Left cardiac atrium (tissue), 4 donors: Measurements from ENCODE around the gene SLC2A5. TPM values are rescaled to one million over a fixed set of nuclear protein-coding genes. Genes with fewer than 3 reads are reported as not detected.
"Not testable (repeated sequence)": the region's sequence is repeated elsewhere in the genome, so short reads cannot be mapped to it uniquely, and the experiment has no call there.

ENCODE experiments used
- ATAC-seq, 2 donors: fragments of 200-7000 bp; cut with Tn5 transposase; one replicate each; pipeline ENCODE4 v1.9.1; 2020; ENCODE audit warnings: mild to moderate bottlenecking in 2 of 2, moderate library complexity in 2 of 2
- DNase-seq: peaks from one replicate; pipeline ENCODE4 v3.0.0-alpha.2; 2020
- intact Hi-C, 2 donors: fragments of 100-400 bp; cut with DNase I; formaldehyde crosslinking; loops; one replicate each; pipeline versions ENCODE4 v1.14.1 to v1.15.1; 2022 to 2023
- total RNA-seq, 2 donors: library from RNA; stranded (reverse); fragmentation: NEBNext Ultra II Directional; extraction: Animal tissue kit (Norgen Biotek cat#: 25700); gene quantifications; one replicate each; pipeline ENCODE4 v1.2.1, GENCODE V29; 2021
- donor health status: DM: no; HTN: yes; CAD: no.
- donor health status: DM: no; HTN: yes; CAD: no; lungs with severe emphysema.
- donor health status: DM: yes; HTN: yes; CAD: no.
- donor health status: Dilated cardiomyopathy.

The SLC2A5 gene
- total RNA-seq, 2 donors from 2014 or later: 2.0 to 3.8 TPM

DNA sequence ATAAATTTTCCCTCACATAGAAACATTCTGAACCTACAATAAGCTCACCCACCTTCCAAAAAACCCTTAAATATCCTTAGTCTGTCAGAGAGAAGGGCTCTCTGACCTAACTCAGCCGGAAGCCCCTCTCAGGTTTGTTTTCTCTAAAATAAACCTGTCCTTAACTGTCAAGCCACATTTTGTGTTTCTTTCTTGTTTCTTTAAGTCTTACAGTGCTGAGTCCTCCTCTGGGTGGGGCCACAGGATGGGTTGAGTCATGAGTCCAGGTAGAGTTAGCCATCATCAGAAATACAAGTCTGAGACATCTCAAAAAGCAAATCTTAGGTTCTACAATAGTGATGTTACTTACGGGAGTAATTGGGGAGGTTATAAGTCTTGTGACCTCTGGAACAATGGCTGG lies 26.4 kb upstream of the SLC2A5 start:
- ATAC-seq (no peak), DNase-seq (no peak)
- intact Hi-C loops: loop anchor here in 1 of 2 donors (10.0 kb wide), 1 partner anchor 171 kb away; no protein-coding TSS in a partner anchor

DNA sequence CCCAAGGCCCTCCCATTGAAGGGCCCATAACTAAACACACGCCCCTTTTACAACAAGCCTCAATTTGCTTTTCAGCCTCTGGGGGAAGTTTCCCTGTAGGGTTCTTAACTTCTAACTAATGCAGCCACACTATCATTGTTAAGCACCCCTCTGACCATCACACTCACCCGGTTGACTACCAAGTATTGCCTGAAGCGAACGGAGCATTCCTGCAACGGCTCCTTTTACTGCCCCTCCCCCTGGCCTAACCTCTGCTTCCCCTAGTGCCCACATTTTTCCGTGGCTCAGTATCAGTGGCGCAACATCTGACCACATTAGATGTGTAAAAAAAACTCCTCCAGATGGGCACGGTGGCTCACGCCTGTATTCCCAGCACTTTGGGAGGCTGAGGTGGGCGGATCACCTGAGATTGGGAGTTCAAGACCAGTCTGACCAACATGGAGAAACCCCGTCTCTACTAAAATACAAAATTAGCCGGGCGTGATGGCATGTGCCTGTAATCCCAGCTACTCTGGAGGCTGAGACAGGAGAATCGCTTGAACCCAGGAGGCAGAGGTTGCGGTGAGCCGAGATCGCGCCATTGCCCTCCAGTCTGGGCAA lies 24.7 kb upstream of the SLC2A5 start:
- not testable (repeated sequence) for ATAC-seq, DNase-seq

DNA sequence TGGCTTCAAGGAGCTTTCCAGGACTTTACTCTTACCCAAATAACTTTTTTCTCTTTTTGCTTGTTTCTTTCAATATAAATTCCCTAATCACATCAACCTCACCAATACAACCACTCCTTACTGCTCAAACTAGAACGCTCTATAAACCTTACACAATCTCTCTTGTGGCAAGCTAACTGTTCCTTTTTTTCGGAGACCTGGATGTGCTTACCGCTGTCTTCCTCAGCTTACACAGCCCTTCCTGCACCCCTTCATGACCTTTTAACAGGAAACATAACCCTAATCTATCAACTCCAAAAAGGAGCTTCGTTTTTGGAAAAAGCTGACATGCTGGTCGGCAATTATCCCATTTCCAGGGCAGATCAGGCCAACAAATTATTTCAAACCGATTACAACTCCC lies 24.1 kb upstream of the SLC2A5 start:
- intact Hi-C loops: loop anchor here in 1 of 2 donors (10.0 kb wide), 1 partner anchor 169 kb away; no protein-coding TSS in a partner anchor
- DNase-seq (no peak), ATAC-seq (no peak)

More for the DNA sequence above, 24.7 kb upstream of the SLC2A5 start:
- intact Hi-C loops: loop anchor here in 1 of 2 donors (10.0 kb wide), 1 partner anchor 169 kb away; no protein-coding TSS in a partner anchor

DNA sequence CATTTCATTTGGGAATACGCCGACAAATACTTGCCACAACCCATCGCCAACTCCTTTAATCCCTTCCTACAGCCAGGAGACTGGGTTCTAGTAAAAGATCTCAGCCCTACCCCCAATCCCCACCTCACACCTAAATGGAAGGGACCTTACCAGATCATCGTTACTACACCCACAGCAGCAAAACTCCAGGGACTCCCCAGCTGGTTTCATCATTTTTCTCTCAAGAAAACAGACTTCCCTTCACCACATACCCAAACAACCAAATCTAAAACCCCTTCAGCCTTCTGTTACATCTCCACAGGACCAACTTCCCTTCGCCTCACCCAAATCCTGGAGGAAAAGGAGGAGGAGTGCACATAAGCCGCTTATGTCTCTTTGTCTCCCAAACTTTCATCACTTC lies 23.7 kb upstream of the SLC2A5 start:
- intact Hi-C loops: loop anchor here in 1 of 2 donors (10.0 kb wide), 1 partner anchor 168 kb away; no protein-coding TSS in a partner anchor
- DNase-seq (no peak), ATAC-seq (no peak)

DNA sequence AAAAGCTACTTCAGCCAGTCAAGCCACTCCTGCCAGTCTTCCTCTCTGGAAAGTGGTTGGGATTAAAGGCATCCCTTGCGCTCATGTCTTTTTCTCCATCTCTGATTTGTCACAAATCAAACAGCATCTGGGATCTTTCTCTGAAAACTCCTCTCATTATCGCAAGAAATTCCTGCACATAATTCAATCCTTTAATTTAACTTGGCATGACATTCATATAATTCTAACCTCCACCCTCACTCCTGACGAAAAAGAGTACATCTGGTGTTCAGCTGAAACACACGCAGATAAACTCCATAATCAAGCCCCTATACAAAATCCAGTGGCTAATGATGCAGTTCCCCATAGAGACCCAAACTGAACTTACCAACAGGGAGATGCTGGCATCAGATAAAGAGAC lies 19.4 kb upstream of the SLC2A5 start:
- intact Hi-C loops: no loop called here
- no peak for DNase-seq
- no peak for ATAC-seq

DNA sequence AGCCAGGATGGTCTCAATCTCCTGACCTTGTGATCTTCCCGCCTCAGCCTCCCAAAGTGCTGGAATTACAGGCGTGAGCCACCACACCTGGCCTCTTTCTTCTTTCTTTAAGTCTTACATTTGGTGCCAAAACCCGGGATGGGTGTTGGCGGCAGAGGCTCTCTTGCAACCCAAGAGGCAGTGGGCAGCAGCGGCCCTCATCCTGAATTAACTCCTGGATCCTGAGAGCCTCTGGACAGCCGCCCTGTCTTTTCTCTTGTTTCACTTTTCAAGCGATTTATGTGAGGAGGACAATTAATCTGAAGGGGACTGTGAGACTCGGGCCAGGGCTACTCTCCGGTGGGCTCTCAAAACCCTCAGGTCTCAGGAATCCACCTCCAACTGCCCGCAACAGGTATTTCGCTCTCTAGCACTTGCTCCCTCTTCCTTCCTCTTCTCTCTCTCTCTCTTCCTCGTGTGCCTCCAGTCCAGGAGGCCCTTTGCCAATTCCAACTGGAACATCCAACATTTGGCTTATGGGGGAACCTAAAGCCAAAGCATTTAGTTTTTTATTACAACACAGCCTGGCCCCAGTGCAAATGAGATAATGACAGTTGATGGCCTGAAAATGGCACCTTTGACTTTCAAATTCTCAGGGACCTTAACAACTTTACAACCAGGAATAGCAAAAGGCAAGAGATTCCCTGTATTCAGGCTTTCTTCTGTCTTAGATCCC lies 18.1 kb upstream of the SLC2A5 start:
- intact Hi-C loops: no loop called here
- ATAC-seq (no peak), DNase-seq (no peak)

DNA sequence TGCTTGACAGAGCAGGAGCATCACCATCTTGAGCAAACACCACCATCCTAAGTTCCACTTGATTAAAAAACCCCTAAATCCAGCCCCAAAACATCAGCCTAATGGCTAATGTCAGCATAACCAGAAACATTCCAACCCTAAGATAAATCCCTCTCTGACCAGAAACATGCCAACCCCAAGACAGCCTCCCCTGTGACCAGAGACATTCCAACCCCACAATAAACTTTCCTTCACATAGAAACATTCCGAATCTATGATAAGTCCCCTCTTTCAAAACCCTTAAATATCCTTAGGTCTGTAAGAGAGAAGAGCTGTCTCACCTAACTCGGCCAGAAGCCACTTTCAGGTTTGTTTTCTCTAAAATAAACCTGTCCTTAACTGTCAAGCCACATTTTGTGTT lies 17.4 kb upstream of the SLC2A5 start:
- DNase-seq: no peak
- intact Hi-C loops: no loop called here
- no peak for ATAC-seq

DNA sequence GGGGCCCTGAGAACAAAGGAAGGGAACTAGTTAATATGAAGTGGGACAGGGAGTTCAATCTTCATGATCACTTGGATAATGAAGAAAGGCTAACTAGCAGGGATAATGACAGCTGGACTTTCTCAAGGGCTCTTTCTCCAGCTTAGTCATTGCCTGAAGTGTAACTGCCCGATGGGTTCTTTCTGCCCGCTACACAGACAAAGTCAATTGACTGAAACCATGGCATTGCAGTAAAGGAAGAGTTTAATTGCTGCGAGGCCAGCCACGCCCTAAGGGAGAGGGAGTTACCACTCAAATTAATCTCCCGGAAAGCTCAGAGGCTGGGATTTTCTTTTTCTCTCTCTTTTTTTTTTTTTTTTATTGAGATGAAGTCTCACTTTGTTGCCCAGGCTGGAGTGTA lies 16.6 kb upstream of the SLC2A5 start:
- peak in 1 of 2 donors; percentile 41 for ATAC-seq
- intact Hi-C loops: no loop called here

DNA sequence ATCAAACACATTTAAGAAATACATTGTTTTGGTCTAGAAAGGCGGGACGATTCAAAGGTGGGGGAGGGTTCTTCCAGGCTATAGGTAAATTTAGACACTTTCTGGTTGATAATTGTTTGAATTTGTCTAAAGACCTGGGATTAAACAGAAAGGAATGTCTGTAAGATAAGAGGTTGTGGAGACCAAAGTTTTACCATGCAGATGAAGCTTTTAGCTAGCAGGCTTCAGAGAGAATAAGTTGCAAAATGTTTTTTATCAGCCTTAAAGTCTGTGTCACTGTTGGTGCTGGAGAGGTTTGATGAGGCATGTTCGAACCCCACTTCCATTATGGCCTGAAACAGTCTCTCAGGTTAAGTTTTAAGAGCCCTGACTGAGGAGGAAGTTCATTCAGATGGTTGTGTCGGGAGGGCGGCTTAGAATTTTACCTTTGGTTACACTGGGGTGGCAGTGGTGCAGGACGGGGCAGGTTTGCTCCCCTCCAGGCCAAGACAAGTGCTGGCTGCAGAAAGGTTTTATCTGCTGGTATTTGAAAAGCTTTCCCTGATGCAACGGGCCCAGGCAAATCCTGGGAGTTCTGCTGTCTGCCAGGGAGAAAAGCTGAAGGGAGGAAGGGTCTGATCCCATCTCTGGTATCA lies 16.0 kb upstream of the SLC2A5 start:
- intact Hi-C loops: no loop called here
- DNase-seq (no peak), ATAC-seq (peak in 1 of 2 donors; percentile 39)

More for the DNA sequence above, 16.6 kb upstream of the SLC2A5 start:
- no peak for DNase-seq

DNA sequence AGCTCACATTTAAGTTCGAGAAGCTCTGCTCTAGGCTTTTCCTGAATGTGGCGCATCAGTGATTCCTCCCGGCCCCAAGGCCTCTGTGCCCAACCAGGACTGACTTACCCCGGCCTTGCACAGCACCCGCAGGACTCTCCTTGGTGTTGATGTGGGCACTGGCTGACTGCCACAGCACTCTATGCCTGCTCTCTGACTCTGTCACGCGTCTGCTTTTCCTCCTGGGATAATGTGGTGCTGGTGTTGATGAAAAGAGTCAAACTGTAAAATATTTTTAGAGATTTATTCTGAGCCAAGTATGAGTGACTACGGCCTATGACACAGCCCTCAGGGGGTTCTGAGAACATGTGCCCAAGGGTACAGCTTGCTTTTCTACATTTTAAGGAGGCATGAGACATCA lies 15.5 kb upstream of the SLC2A5 start:
- intact Hi-C loops: no loop called here
- ATAC-seq (peak; percentile 82 to 94), DNase-seq (peak; percentile 58)

DNA sequence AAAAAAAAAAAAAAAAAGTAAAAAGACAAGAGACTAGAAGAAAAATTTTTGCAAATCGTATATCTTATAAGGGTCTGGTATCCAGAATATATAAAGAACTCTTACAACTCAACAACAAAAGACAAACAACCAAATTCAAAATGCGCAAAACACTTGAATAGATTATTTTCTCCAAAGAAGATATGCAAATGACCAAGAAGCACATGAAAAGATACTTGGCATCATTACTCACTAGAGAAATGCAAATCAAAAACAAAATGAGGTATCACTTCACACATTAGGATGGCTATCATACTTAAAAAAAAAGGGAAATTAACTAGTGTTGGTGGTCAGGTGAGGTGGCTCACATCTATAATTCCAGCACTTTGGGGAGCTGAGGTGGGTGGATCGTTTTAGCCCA lies 12.0 kb upstream of the SLC2A5 start:
- ATAC-seq (no peak), DNase-seq (no peak)
- intact Hi-C loops: no loop called here

DNA sequence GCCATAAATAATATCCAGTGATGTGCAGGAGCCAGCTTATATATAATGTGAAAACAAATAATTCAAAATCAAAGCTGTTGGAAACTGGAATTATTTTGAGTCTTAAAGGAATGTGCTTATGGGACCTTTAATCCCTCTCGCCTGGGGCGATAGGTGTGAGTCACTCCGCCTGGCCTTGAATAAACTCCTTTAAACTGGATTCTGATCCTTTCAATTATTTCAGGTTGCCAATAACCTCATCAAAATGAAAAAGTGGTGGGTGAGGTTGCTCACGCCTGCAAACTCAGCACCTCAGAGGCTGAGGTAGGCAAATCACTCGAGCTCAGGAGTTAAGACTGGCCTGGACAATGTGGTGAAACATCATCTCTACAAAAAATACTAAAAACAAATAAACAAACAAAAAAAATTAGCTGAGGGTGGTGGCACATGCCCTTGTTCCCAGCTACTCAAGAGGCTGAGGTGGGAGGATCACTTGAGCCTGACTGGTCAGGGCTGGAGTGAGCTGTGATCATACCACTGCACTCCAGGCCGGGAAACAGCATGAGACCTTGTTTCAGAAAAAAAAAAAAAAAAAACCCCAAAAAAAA lies 11.4 kb upstream of the SLC2A5 start:
- intact Hi-C loops: no loop called here
- DNase-seq: no peak
- no peak for ATAC-seq

DNA sequence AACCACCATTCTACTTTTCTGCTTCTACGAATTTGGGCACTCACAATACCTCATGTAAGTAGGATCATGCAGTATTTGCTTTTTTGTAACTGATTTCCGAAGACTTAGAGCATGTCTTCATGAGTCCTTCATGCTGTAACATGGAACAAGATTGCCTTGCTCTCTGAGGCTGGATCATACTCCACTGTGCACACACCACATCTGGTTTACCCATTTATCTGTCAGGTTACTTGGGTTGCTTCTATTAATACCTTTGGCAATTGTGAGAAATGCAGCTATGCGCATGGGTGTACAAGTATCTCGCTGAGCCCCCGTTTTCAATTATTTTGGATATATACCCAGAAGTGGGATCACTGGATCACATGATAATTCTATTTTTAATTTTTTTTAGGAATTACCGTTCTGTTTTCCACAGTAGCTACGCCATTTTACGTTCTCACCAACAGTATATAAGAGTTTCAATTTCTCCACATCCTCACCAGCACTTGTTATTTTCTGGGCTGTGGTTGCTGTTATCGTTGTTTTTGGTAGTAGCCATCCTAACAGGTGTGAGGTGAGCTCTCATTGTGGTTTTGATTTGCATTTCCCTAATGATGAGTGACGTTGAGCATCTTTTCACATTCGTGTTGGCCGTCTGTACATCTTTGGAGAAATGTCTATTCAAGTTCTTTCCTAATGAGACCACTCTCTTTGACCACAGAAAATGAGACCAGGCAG lies 10.7 kb upstream of the SLC2A5 start:
- no peak for DNase-seq
- intact Hi-C loops: no loop called here
- no peak for ATAC-seq

DNA sequence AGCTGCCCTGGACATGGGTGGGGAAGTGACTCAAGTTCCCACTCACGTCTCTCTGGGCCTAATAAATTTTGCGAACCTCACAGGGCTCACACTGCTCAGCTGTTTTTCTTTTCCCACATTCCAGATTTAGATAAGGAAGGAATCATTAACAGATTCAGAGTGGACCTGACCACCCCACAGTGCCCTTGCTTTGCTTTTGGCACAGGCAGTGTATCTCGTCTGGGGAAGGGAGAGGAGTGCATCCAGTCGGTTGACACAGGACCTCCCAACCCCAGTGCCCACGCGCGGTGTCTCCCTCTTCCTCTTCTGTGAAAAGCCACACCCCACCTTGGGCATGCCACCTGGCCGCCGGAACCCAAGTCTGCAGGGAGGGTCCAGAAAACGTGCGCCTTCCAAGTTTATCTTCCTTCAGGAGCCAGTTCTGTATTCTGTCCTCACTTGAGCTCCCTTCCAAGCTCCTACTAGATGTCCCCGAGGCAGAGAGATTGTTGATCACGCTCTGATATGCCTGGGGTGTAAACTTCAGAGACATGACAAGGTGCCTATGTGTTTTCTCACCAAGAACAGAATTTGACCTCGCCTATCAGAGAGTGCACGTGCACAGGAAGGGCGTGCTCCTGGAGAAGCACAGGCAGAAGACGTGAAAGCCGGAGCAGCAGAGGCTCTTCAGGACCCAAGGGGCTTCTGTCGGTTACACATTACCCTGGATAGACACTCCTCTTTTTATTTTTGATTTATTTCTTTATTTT lies 9.5 kb upstream of the SLC2A5 start:
- no peak for ATAC-seq

DNA sequence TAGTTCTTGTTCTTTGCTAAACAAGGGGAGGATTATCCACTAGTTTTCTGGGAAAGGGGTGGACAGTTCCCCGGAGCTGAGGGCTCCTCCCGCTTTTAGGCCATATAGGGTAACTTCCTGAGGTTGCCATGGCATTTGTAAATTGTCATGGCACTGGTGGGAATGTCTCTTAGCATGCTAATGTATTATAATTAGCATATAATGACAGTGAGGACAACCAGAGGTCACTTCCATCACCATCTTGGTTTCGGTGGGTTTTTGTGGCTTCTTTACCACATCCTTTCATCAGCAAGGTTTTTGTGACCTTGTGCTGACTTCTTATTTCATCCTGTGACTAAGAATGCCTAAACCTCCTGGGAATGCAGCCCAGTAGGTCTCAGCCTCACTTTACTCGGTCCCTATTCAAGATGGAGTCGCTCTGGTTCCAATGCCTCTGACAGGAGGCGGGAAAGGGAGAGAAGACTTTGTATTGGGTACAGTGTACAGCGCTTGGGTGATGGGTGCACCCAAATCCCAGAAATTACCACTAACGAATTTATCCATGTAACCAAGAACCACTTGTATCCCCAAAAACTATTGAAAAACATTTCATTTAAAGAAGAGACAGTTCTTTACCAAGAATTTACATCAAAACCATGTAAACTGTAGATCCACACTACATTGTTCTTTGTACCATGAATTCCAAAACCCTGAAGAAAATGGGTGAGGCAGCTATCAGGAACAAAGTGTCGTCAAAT lies 8.7 kb upstream of the SLC2A5 start:
- DNase-seq: no peak
- ATAC-seq: no peak
- intact Hi-C loops: no loop called here

More for the DNA sequence above, 9.5 kb upstream of the SLC2A5 start:
- intact Hi-C loops: no loop called here
- no peak for DNase-seq

DNA sequence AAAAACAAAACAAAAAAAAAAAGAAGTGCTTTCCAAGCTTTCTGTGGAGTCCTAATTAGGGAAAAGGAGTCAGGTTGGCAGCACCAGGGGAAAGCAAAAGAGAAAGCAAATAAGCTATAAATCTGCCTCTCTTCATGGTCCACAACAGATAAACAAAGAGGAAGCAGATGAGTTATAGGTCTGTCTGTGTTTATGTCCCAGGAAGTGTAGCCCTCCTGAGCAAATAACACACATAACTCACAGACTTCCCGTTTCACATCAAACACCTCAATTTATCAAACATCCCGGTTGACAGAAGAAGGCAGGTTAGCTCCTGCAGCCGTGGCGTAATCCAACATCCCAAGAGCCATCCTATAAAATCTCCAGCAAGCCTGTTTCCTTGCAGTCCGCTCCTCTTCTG lies 5.6 kb upstream of the SLC2A5 start:
- intact Hi-C loops: no loop called here
- DNase-seq (no peak), ATAC-seq (no peak)

DNA sequence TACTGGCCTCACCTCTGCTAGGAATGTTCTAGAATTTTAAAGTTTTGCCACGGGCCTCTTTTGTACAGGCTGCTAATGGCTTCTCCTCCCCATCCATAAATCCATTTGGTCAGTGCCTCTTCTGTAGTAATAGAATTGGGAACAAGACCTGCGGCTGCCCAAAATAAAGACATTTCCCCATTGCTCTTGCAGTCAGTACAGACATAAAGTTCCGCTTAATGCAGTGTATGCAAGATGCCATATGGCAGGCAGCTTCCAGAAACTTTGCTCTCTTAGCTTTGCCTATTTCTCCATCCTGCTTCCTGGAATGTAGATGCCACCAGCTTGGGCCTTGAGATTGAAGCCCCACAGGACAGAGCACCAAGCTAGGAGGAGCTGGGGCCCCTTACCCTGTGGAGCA lies 3.7 kb upstream of the SLC2A5 start:
- intact Hi-C loops: no loop called here
- ATAC-seq (no peak), DNase-seq (no peak)
